GM21390 (cell line): ENCODE results near the gene POLR2C.
"Not testable (repeated sequence)": the region's sequence is repeated elsewhere in the genome, so short reads cannot be mapped to it uniquely, and the experiment has no call there.

Experiments used
- ATAC-seq: cut with Tn5 transposase; IDR thresholded peaks from one replicate; pipeline ENCODE4 v1.9.1; 2021; ENCODE audit not compliant: unreplicated experiment

Gene POLR2C

DNA sequence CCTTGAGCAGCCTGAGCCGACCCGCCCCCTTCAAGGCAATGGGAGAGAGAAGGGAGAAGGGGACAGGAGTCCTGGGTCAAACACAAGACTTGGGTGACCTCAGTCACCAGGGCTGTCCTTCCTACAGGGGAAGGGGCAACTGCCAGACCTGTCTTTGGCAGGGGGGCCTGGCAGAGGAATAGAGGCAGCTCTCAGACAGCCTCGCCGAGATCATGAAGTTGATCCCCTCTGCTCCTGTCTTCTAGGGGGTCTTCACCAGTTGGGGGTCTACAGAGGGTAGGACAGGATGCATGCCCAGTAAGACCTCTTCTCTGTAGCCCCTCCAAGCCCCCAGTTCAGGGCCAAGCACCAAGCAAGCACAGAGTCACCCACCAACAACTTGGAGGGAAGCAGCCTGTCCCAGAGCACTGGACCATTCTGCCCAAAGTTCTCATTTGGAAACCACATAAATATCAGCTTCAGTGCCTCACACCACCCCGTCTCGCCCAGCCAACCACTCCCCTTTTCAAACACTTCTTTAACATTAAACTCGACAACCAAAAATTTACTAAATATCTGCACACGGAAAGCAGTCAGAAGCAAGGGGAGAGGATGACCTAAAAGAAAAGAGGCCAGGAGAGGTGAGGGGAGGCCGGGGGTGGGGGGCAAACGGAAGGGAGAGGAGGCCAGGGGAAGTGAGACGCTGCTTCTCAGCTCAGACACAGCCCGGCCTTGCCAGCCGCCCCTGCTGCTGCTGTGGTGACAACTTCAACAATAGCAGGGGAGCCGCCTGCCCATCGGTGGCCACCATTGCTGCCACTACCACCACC is 16.1 kb downstream of the POLR2C start:
- ATAC-seq, result no peak

DNA sequence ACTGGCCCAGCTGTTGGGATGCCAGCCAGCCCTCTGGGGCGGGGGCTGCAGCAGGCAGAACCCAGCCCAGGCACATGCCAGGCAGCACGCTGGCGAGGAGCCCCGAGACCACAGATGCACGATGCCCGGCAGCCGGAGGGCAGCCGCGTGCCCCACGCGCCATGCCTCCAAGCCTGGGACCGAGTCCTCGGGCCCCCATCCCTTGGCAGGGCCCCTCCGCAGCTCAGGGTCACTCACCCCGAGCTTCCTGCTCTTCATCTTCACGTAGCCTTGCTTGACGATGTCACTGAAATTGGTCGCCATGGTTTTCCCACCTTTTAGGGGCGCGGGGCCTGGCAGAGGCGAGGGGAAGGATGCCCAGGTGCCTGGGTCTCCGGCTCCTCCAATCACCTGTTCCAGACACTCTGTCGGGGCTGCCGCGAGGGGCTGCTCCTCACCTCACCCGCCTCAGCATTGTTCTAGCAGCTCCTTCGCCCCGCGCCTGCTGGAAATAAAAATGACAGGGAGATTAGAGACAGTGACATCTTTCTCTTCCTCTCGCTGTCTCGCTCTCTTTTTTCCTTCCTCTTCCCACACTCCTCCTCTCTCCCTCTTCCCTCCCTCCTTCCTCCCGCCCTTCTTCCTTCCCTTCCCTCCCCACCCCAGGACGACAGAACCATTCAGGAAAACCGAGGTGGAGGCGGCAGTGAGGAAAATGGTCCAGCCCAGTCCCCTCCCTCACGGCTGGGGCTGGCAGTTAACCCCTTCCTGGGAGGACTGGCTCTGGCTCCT is 16.9 kb downstream of the POLR2C start:
- ATAC-seq, result no peak

- ATAC-seq, result no peak
These were observed 17.7 kb downstream of the POLR2C start for GRCh38 chr16:57479976-57480753.

DNA sequence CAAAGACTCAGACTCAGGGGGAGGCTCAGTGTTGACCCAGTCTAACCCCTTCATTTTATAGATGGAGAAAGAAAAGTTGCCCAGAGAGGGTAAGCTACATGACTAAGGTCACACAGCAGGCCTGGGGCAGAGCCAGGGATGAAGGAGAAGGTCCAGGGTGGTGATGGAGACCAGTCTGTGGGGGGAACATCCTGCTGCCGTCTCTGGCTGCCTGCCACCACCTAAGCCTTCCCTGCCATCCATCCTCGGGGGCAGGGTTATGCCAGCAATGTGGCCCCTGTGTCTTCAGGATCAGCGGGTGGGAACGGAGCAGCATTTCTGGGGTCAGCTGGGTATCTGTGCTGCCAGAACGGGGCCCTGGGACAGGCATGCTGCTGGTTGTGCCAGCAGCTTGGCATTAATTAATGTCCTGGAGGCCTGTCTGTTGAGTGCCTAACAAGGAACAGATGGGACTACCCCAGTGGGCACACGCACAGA is 18.3 kb downstream of the POLR2C start:
- ATAC-seq, result no peak

DNA sequence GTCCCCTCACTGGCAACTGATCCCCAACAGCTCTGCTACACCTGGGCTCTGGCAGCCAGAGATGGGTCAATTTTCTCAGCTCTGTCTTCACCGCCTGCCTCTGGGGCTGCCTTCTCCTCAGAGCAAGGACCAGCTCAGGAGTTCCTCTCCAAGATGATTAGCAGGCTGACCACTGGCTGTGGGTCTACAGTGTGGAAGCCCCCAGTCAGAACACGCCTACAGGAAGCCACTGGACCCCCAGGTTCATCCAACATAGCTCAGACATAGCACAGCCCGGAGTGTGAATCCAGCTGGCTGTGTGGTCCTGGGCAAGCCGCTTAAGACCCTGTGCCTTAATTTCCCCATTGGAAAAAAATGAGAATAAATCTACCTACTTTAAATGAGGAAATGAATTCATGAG is 18.9 kb downstream of the POLR2C start:
- no peak for ATAC-seq

DNA sequence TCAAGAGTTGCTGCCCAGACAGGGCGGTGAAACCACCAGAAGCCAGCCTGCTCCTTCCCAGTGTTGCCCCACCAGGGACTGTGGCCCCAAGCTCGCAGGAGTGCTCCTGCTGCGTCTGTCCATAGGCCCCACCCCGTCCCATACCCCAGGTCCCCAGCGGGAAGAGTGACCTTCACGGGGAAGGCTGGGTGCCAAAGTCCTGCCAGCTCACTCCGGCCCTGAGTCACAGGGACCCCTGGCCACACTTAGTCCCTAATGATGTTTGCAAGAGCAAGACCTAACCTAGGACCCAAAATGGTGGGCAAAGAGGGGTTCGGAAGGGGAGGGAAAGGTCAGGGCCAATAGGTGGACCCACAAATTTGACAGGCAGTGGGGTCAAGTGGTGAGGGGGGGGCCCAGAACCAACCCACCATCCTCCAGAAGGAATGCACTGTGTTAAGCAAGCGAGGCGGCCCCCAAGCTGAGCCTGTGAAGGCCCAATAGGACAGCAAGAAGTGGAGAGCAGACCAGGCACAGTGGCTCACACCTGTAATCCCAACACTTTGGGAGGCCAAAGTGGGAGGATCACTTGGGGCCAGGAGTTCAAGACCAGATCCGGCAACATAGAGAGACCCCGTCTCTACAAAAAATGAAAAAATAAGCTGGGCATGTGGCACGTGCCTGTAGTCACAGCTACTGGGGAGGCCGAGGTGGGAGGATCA is 20.5 kb downstream of the POLR2C start:
- ATAC-seq, result no peak

GRCh38 chr16:57483725-57484514 is 21.4 kb downstream of the POLR2C start:
- ATAC-seq, result no peak

DNA sequence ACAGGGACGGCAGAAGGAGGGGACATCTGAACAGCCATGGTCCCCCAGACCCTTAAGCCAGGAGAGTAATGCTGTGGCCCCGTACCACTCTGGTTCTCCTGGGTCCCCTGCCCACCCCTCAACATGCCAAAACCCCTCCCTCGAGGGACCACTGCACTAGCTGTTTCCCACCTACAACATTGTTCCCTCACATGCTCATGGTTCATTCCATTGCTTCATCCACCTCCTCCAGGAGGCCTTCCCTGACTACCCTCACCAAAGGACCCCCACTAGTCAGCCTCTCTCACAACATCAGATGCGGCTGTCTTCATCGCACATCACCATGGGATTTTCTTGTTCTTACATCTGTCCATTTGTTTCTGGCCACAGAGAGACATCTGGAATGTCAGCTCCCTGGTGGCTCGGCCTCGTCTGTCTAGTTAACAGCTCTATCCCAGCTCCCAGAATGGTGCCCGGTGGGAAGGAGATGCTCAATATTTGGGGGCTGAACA is 22.1 kb downstream of the POLR2C start:
- no peak for ATAC-seq

DNA sequence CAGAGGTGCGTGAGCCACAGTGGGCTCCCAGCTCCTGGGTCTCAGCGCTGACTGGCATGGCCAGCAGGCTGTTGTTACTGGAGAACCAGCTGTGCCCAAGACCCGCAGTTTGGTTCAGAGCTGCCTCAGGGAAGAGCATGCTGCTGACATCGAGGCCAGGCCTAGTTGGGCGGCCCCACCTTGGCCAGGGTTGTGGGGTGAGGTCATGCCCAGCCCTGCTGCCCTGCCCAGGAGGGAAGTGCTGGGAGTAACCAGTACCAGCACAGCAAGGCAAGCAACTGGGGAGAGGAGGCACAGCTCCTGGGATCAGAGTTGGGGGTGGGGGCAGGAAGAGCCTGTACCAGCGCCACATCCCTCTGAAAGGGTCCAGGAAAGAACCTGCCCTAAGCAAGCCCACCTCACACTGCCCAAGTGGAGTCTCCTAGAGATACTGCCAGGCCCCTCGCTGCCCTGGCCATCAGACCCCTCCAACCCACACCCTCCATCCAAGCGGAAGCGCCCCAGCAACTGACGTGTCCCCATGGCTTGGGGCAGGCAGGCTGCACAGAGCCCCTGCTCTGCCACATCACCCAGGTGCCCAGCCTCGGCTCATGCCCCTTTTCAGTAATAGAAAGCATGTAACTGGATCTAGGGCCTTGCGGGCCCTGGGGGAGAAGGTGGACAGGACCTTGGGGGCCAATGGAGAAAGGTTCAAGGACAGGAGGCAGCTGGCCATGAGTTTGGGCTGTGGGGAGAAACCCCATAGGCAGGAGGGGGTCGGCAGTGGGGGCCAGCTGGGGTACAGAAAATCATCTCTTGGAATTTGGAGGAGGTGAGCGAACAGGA is 22.8 kb downstream of the POLR2C start:
- ATAC-seq, result no peak

- peak; percentile 92 for ATAC-seq
These were observed 23.7 kb downstream of the POLR2C start, which contains the start of gene DOK4 for GRCh38 chr16:57485916-57486857. Gene DOK4, minus strand, starts transcription at chr16:57486493. Its CDS starts 6,986 bp downstream, at chr16:57479507.

- no peak for ATAC-seq
These were observed 24.7 kb downstream of the POLR2C start for GRCh38 chr16:57486858-57487834.

- no peak for ATAC-seq
These were observed 26.8 kb downstream of the POLR2C start for GRCh38 chr16:57489229-57489628.

DNA sequence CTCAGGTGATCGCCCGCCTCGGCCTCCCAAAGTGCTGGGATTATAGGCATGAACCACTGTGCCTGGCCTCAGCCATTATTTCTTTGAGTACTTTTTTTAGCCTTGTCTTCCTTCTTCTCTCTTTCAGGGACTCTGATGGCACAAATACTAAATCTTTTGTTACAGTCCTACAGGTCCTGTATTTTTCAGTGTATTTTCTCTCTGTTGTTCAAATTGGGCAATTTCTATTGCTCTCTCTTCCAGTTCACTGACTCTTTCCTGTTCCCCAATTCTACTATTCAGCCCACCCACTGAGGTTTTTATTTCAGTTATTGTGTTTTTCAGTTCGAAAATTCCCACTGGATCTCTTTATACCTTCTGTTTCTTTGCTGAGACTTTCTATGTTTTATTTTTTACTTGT is 31.3 kb downstream of the POLR2C start:
- no peak for ATAC-seq

- ATAC-seq, result no peak
These were observed 34.6 kb downstream of the POLR2C start for GRCh38 chr16:57497121-57497520.

DNA sequence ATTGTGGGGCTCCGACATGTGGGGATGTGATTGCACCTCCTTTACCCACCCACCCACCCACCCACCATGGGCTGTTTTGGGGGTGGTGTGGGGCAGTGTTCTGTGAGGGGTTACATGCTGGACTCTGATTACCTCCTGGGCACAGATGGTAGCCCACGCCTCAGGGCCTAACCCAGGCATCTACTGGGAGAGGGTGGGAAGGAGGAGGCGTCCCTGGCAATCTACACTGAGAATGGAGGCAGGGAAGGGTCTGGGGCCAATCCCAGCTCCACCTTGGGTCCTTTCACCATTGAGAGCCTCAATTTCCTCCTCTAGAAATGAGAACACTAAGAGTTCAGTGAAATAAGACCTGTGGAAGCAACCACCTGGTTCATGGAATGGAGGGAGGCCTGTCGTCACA is 35.6 kb downstream of the POLR2C start:
- ATAC-seq, result no peak

DNA sequence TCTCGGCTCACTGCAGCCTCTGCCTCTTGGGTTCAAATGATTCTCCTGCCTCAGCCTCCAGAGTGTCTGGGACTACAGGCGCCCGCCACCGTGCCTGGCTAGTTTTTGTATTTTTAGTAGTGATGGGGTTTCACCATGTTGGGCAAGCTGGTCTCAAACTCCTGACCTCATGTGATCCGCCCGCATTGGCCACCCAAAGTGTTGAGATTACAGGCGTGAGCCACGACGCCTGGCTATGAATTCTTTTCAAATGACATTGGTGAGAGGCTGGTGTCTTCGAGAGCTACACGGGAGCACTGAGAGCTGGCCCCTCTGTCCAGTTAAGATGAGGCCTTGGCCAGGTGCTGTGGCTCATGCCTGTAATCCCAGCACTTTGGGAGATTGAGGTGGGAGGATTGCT is 37.5 kb downstream of the POLR2C start:
- ATAC-seq, result not testable (repeated sequence)
